AG04449 (cell line): ENCODE data around the gene MYLK2.

ENCODE experiments used
- CTCF ChIA-PET: fragments of 350-600 bp; formaldehyde crosslinking; extraction: SDS; loops from one replicate; lab custom pipeline; 2021; ENCODE audit warnings: antibody characterized with exemption; lab: Yijun Ruan, JAX
- POLR2A ChIA-PET: fragments of 400-600, 350-600 bp; formaldehyde crosslinking; extraction: SDS; loops from one replicate; lab custom pipeline; 2020; ENCODE audit warnings: antibody characterized with exemption, inconsistent platforms; lab: Yijun Ruan, JAX
- DNase-seq: peaks from one replicate; pipeline ENCODE4 v3.0.0-alpha.2; 2010; ENCODE audit warnings: low read depth, low spot score
- H3K4me3 ChIP-seq: 2 replicates; pipeline ENCODE4 v1.5.1; 2011; ENCODE audit warnings: low read depth, mild to moderate bottlenecking, control low read depth, low read length
- CTCF ChIP-seq: IDR thresholded peaks from one replicate; pipeline ENCODE4 v1.5.1; 2011; ENCODE audit warnings: mild to moderate bottlenecking, moderate library complexity, low read length, control low read depth, inconsistent platforms; ENCODE audit not compliant: insufficient read depth; ENCODE audit errors: missing control alignments

Gene MYLK2

GRCh38 chr20:31858760-31859083 is 39.6 kb downstream of the MYLK2 start:
- no peak for TF ChIP-seq CTCF
- DNase-seq, result no peak
- ChIA-PET POLR2A (no interaction called here), CTCF (interaction anchor here (0.9 to 10.4 kb wide), 4 partner anchors 6 to 36 kb away, joined by 3 to 113 read pairs (median 46); partner anchors contain the start of gene FOXS1)
- H3K4me3 ChIP-seq, result no peak overlapping the region

- ChIA-PET POLR2A (no interaction called here), CTCF (interaction anchor here (0.9 to 10.4 kb wide), 4 partner anchors 7 to 36 kb away, joined by 3 to 113 read pairs (median 46); partner anchors contain the start of gene FOXS1)
- TF ChIP-seq CTCF, result no peak
- H3K4me3 ChIP-seq, result no peak overlapping the region
- DNase-seq, result no peak
Observed at GRCh38 chr20:31859266-31859997, 40.3 kb downstream of the MYLK2 start.

GRCh38 chr20:31859998-31860380 is 40.8 kb downstream of the MYLK2 start:
- ChIA-PET POLR2A (no interaction called here), CTCF (interaction anchor here (0.9 to 10.4 kb wide), 5 partner anchors 7 to 92 kb away, joined by 3 to 113 read pairs (median 6); partner anchors contain the start of genes FOXS1 and PDRG1)
- no peak for TF ChIP-seq CTCF
- no peak for DNase-seq
- no peak overlapping the region for H3K4me3 ChIP-seq

GRCh38 chr20:31860390-31861134 is 41.4 kb downstream of the MYLK2 start:
- ChIA-PET POLR2A (no interaction called here), CTCF (interaction anchor here (0.9 to 10.4 kb wide), 5 partner anchors 8 to 91 kb away, joined by 3 to 113 read pairs (median 6); partner anchors contain the start of genes FOXS1 and PDRG1)
- no peak for TF ChIP-seq CTCF
- H3K4me3 ChIP-seq, result peak overlapping the region; percentile 48
- DNase-seq, result no peak

GRCh38 chr20:31861135-31861384 is 41.9 kb downstream of the MYLK2 start:
- CTCF ChIA-PET, result interaction anchor here (0.9 to 10.4 kb wide), 4 partner anchors 9 to 90 kb away, joined by 3 to 113 read pairs (median 45); partner anchors contain the start of gene FOXS1
- POLR2A ChIA-PET, result no interaction called here
- no peak for TF ChIP-seq CTCF
- DNase-seq, result no peak
- H3K4me3 ChIP-seq, result peak overlapping the region; percentile 48

GRCh38 chr20:31861385-31862156 is 42.4 kb downstream of the MYLK2 start:
- CTCF ChIA-PET, result interaction anchor here (1.2 to 7.0 kb wide), 3 partner anchors 9 to 89 kb away, joined by 3 to 86 read pairs (median 4); partner anchors contain the start of gene FOXS1
- peak overlapping the region; percentile 48 for H3K4me3 ChIP-seq

More at GRCh38 chr20:31861385-31862156, 42.4 kb downstream of the MYLK2 start:
- TF ChIP-seq CTCF, result no peak
- POLR2A ChIA-PET, result no interaction called here
- no peak for DNase-seq
